GM10266 (cell line): ENCODE measurements around the gene PTPN14.

Experiments
- DNase-seq: peaks from one replicate; pipeline ENCODE4 v3.0.0; 2012; ENCODE audit errors: extremely low spot score
- CTCF ChIP-seq: IDR thresholded peaks from 2 replicates; pipeline ENCODE4 v1.5.1; 2012; ENCODE audit warnings: mild to moderate bottlenecking, low read depth; ENCODE audit not compliant: control insufficient read depth, insufficient read depth; ENCODE audit errors: missing control alignments

PTPN14 gene

GRCh38 chr1:214389734-214390133, 161.7 kb downstream of the PTPN14 start:
- no peak for DNase-seq
- no peak for TF ChIP-seq CTCF

- no peak for DNase-seq
- no peak for TF ChIP-seq CTCF
Measured at GRCh38 chr1:214386747-214387146, 164.7 kb downstream of the PTPN14 start.

GRCh38 chr1:214386333-214386732, 165.1 kb downstream of the PTPN14 start:
- DNase-seq = no peak
- no peak for TF ChIP-seq CTCF

GRCh38 chr1:214385428-214385827, 166.0 kb downstream of the PTPN14 start:
- no peak for TF ChIP-seq CTCF
- DNase-seq = no peak

GRCh38 chr1:214384373-214385079, 166.9 kb downstream of the PTPN14 start:
- DNase-seq = no peak
- no peak for TF ChIP-seq CTCF

GRCh38 chr1:214383381-214384372, 167.7 kb downstream of the PTPN14 start:
- DNase-seq = no peak
- no peak for TF ChIP-seq CTCF

GRCh38 chr1:214380986-214381695, 170.3 kb downstream of the PTPN14 start:
- no peak for TF ChIP-seq CTCF
- DNase-seq = no peak
